ENCODE results near the gene MZF1.

Gene MZF1

GRCh38 chr19:58561373-58562121 lies 11.6 kb downstream of the MZF1 start:
- Mint-ChIP-seq H3K36me3 (ENCODE audit: low read depth) (peaks cover 24% of the 10 kb centered on the region), H3K4me1 (ENCODE audit: low read depth) (peaks cover 55% of the 10 kb centered on the region), H3K27me3 (ENCODE audit: low read depth) (no peaks in the 10 kb centered on the region), H3K4me3 (peak overlapping the region; percentile 61), H3K27ac (peak overlapping the region; percentile 62), H3K9me3 (no peaks in the 10 kb centered on the region)

GRCh38 chr19:58560921-58561320 lies 12.2 kb downstream of the MZF1 start:
- H3K27ac Mint-ChIP-seq: peak overlapping the region; percentile 94

GRCh38 chr19:58560007-58560887 lies 12.9 kb downstream of the MZF1 start:
- Mint-ChIP-seq H3K9me3 (no peaks in the 10 kb centered on the region), H3K27ac (peak overlapping the region; percentile 94), H3K4me1 (ENCODE audit: low read depth) (peaks cover 63% of the 10 kb centered on the region), H3K4me3 (peak overlapping the region; percentile 97), H3K27me3 (ENCODE audit: low read depth) (no peaks in the 10 kb centered on the region), H3K36me3 (ENCODE audit: low read depth) (peaks cover 31% of the 10 kb centered on the region)

More at GRCh38 chr19:58560921-58561320, 12.2 kb downstream of the MZF1 start:
- Mint-ChIP-seq H3K27me3 (ENCODE audit: low read depth) (no peaks in the 10 kb centered on the region), H3K36me3 (ENCODE audit: low read depth) (peaks cover 29% of the 10 kb centered on the region), H3K9me3 (no peaks in the 10 kb centered on the region), H3K4me3 (peak overlapping the region; percentile 61), H3K4me1 (ENCODE audit: low read depth) (peaks cover 59% of the 10 kb centered on the region)

GRCh38 chr19:58559275-58560006 lies 13.7 kb downstream of the MZF1 start:
- peak overlapping the region; percentile 97 for H3K4me3 Mint-ChIP-seq
- peak overlapping the region; percentile 94 for H3K27ac Mint-ChIP-seq
- no peaks in the 10 kb centered on the region for H3K9me3 Mint-ChIP-seq
- H3K36me3 Mint-ChIP-seq (ENCODE audit: low read depth): peaks cover 36% of the 10 kb centered on the region
- H3K4me1 Mint-ChIP-seq (ENCODE audit: low read depth): peaks cover 65% of the 10 kb centered on the region
- H3K27me3 Mint-ChIP-seq (ENCODE audit: low read depth): no peaks in the 10 kb centered on the region

- H3K4me1 Mint-ChIP-seq (ENCODE audit: low read depth): peaks cover 64% of the 10 kb centered on the region
- H3K27ac Mint-ChIP-seq: peak overlapping the region; percentile 94
- H3K4me3 Mint-ChIP-seq: peak overlapping the region; percentile 97
- H3K9me3 Mint-ChIP-seq: no peaks in the 10 kb centered on the region
- H3K27me3 Mint-ChIP-seq (ENCODE audit: low read depth): no peaks in the 10 kb centered on the region
- peaks cover 42% of the 10 kb centered on the region for H3K36me3 Mint-ChIP-seq (ENCODE audit: low read depth)
Measured at GRCh38 chr19:58558623-58559274, 14.4 kb downstream of the MZF1 start.

- H3K9me3 Mint-ChIP-seq: no peaks in the 10 kb centered on the region
- H3K4me1 Mint-ChIP-seq (ENCODE audit: low read depth): peaks cover 61% of the 10 kb centered on the region
- H3K36me3 Mint-ChIP-seq (ENCODE audit: low read depth): peaks cover 39% of the 10 kb centered on the region
Measured at GRCh38 chr19:58558066-58558622, 15.0 kb downstream of the MZF1 start, which contains the start of gene UBE2M. UBE2M (minus strand) TSS chr19:58558611; CDS start chr19:58558381, 230 bp downstream.

GRCh38 chr19:58557221-58558065 lies 15.7 kb downstream of the MZF1 start:
- no peaks in the 10 kb centered on the region for H3K9me3 Mint-ChIP-seq
- peaks cover 64% of the 10 kb centered on the region for H3K4me1 Mint-ChIP-seq (ENCODE audit: low read depth)
- H3K27me3 Mint-ChIP-seq (ENCODE audit: low read depth): no peaks in the 10 kb centered on the region
- peaks cover 44% of the 10 kb centered on the region for H3K36me3 Mint-ChIP-seq (ENCODE audit: low read depth)
- peak overlapping the region; percentile 98 for H3K4me3 Mint-ChIP-seq
- peak overlapping the region; percentile 97 for H3K27ac Mint-ChIP-seq

More at GRCh38 chr19:58558066-58558622, 15.0 kb downstream of the MZF1 start, which contains the start of gene UBE2M:
- Mint-ChIP-seq H3K27ac (peak within 1 kb of the TSS; percentile 97), H3K4me3 (peak within 1 kb of the TSS; percentile 98), H3K27me3 (ENCODE audit: low read depth) (no peaks in the 10 kb centered on the region)

- peaks cover 48% of the 10 kb centered on the region for H3K36me3 Mint-ChIP-seq (ENCODE audit: low read depth)
- peak overlapping the region; percentile 98 for H3K4me3 Mint-ChIP-seq
- peaks cover 59% of the 10 kb centered on the region for H3K4me1 Mint-ChIP-seq (ENCODE audit: low read depth)
- peak overlapping the region; percentile 84 for H3K27ac Mint-ChIP-seq
- no peaks in the 10 kb centered on the region for H3K27me3 Mint-ChIP-seq (ENCODE audit: low read depth)
- no peaks in the 10 kb centered on the region for H3K9me3 Mint-ChIP-seq
Measured at GRCh38 chr19:58556622-58557220, 16.4 kb downstream of the MZF1 start.

- H3K4me1 Mint-ChIP-seq (ENCODE audit: low read depth): peaks cover 52% of the 10 kb centered on the region
- H3K4me3 Mint-ChIP-seq: peak overlapping the region; percentile 98
- no peaks in the 10 kb centered on the region for H3K27me3 Mint-ChIP-seq (ENCODE audit: low read depth)
- H3K36me3 Mint-ChIP-seq (ENCODE audit: low read depth): peaks cover 52% of the 10 kb centered on the region
- H3K27ac Mint-ChIP-seq: peak overlapping the region; percentile 84
- no peaks in the 10 kb centered on the region for H3K9me3 Mint-ChIP-seq
Measured at GRCh38 chr19:58555920-58556621, 17.1 kb downstream of the MZF1 start.

- Mint-ChIP-seq H3K9me3 (no peaks in the 10 kb centered on the region), H3K4me3 (peak overlapping the region; percentile 93), H3K27me3 (ENCODE audit: low read depth) (no peaks in the 10 kb centered on the region), H3K27ac (peak overlapping the region; percentile 96), H3K36me3 (ENCODE audit: low read depth) (peaks cover 53% of the 10 kb centered on the region), H3K4me1 (ENCODE audit: low read depth) (peaks cover 50% of the 10 kb centered on the region)
Measured at GRCh38 chr19:58555369-58555885, 17.7 kb downstream of the MZF1 start.

GRCh38 chr19:58554494-58555368 lies 18.4 kb downstream of the MZF1 start, which contains the start of gene CHMP2A:
CHMP2A (minus strand) TSS chr19:58555105; CDS start chr19:58554212, 893 bp downstream.
- peaks cover 57% of the 10 kb centered on the region for H3K36me3 Mint-ChIP-seq (ENCODE audit: low read depth)
- H3K9me3 Mint-ChIP-seq: no peaks in the 10 kb centered on the region
- H3K27ac Mint-ChIP-seq: peak within 1 kb of the TSS; percentile 96
- peak within 1 kb of the TSS; percentile 93 for H3K4me3 Mint-ChIP-seq
- H3K4me1 Mint-ChIP-seq (ENCODE audit: low read depth): peaks cover 43% of the 10 kb centered on the region
- H3K27me3 Mint-ChIP-seq (ENCODE audit: low read depth): no peaks in the 10 kb centered on the region

All from T-helper 1 cell treated with Interleukin-12 subunit alpha and Interleukin-12 subunit beta and Interleukin-4 antibody, amounts not matched to agents 30 μg/mL and 1 μg/mL, for 36 hours (primary cell).